ENCODE results near the gene R3HDM4. TPM values are rescaled to one million over a fixed set of nuclear protein-coding genes. Genes with fewer than 3 reads are reported as not detected.

The R3HDM4 gene
- total and polyA plus RNA-seq, 9 donors: 8.7 to 43.0 (median 29.5) TPM

- Histone ChIP-seq H3K27me3 (no peaks in the 10 kb centered on the region), H3K36me3 (no peaks in the 10 kb centered on the region), H3K4me3 (no peak overlapping the region), H3K27ac (no peak overlapping the region), H3K9me3 (no peaks in the 10 kb centered on the region), H3K4me1 (ENCODE audit: insufficient read depth) (peaks cover 26% of the 10 kb centered on the region)
- 94 to 99% (median 98%) methylated on average over 10 of the region's 10 CpGs for WGBS, 3 donors
- intact Hi-C loops (cut with DNase I): loop anchor here in 1 of 4 donors (10.0 kb wide), 1 partner anchor 261 kb away; the partner anchor contains the start of gene FSTL3
- DNase-seq: no peak
- TF ChIP-seq POLR2A (IDR thresholded peaks at IDR 0.05) (no peak), EP300 (IDR thresholded peaks at IDR 0.05) (no peak), CTCF (IDR thresholded peaks at IDR 0.05) (no peak)
Measured at GRCh38 chr19:936175-936546, 23.1 kb upstream of the R3HDM4 start.

GRCh38 chr19:934865-935479 is 22.0 kb upstream of the R3HDM4 start:
- WGBS, 3 donors: 3 to 20% (median 9%) methylated on average over 26 to 31 of the region's 31 CpGs

GRCh38 chr19:934197-934840 is 21.3 kb upstream of the R3HDM4 start:
- no peaks in the 10 kb centered on the region for H3K9me3 ChIP-seq
- peaks cover 25% of the 10 kb centered on the region for H3K4me1 ChIP-seq (ENCODE audit: insufficient read depth)
- no peaks in the 10 kb centered on the region for H3K27me3 ChIP-seq
- no peak overlapping the region for H3K4me3 ChIP-seq
- H3K36me3 ChIP-seq: no peaks in the 10 kb centered on the region
- 64 to 71% (median 66%) methylated on average over 26 to 29 of the region's 29 CpGs for WGBS, 3 donors
- intact Hi-C loops (cut with DNase I): loop anchor here in 1 of 4 donors (10.0 kb wide), 1 partner anchor 260 kb away; the partner anchor contains the start of gene FSTL3
- TF ChIP-seq CTCF (IDR thresholded peaks at IDR 0.05) (no peak), EP300 (IDR thresholded peaks at IDR 0.05) (no peak), POLR2A (IDR thresholded peaks at IDR 0.05) (no peak)
- peak overlapping the region; percentile 27 to 55 for H3K27ac ChIP-seq
- peak in 3 of 5 donors; percentile 33 to 56 (median 44) for DNase-seq

More at GRCh38 chr19:934865-935479, 22.0 kb upstream of the R3HDM4 start:
- intact Hi-C loops (cut with DNase I): loop anchor here in 1 of 4 donors (10.0 kb wide), 1 partner anchor 260 kb away; the partner anchor contains the start of gene FSTL3
- no peak overlapping the region for H3K4me3 ChIP-seq
- no peaks in the 10 kb centered on the region for H3K9me3 ChIP-seq
- TF ChIP-seq EP300 (IDR thresholded peaks at IDR 0.05) (no peak), CTCF (IDR thresholded peaks at IDR 0.05) (peak in 1 of 3 donors; percentile 10)
- peaks cover 25% of the 10 kb centered on the region for H3K4me1 ChIP-seq (ENCODE audit: insufficient read depth)
- peak overlapping the region; percentile 27 to 55 for H3K27ac ChIP-seq
- no peaks in the 10 kb centered on the region for H3K36me3 ChIP-seq
- no peaks in the 10 kb centered on the region for H3K27me3 ChIP-seq
- DNase-seq: peak; percentile 80 to 94 (median 91)

GRCh38 chr19:933553-933882 is 20.5 kb upstream of the R3HDM4 start:
- H3K4me3 ChIP-seq: no peak overlapping the region
- DNase-seq: no peak
- H3K27ac ChIP-seq: peak overlapping the region in 1 of 2 donors; percentile 10
- H3K27me3 ChIP-seq: no peaks in the 10 kb centered on the region
- no peaks in the 10 kb centered on the region for H3K36me3 ChIP-seq
- WGBS, 3 donors: 8 to 15% (median 9%) methylated on average over 14 of the region's 14 CpGs
- peaks cover 25% of the 10 kb centered on the region for H3K4me1 ChIP-seq (ENCODE audit: insufficient read depth)
- no peaks in the 10 kb centered on the region for H3K9me3 ChIP-seq
- TF ChIP-seq EP300 (IDR thresholded peaks at IDR 0.05) (no peak), POLR2A (IDR thresholded peaks at IDR 0.05) (no peak), CTCF (IDR thresholded peaks at IDR 0.05) (no peak)
- intact Hi-C loops (cut with DNase I): loop anchor here in 1 of 4 donors (10.0 kb wide), 1 partner anchor 259 kb away; the partner anchor contains the start of gene FSTL3
